Calu3 (cell line): ENCODE measurements around the gene CCN2. TPM values are rescaled to one million over a fixed set of nuclear protein-coding genes. Genes with fewer than 3 reads are reported as not detected.

Experiments
- BruUV-seq: library from RNA; stranded (reverse); fragments of 400-500 nt; replicated peaks from 2 replicates; lab custom pipeline; 2021; lab: Mats Ljungman, UMichigan
- CTCF ChIA-PET: fragments of 300-600 bp; sonication (Branson Sonifier 250); formaldehyde crosslinking; loops from one replicate; lab custom pipeline; 2022; ENCODE audit warnings: antibody characterized with exemption; lab: Charles Lee
- DNase-seq: peaks from one replicate; pipeline ENCODE4 v3.0.0; 2022
- H3K27ac Mint-ChIP-seq: one replicate; pipeline ENCODE4 v1.8.0; 2022; ENCODE audit warnings: mixed read lengths; ENCODE audit not compliant: unreplicated experiment
- H3K27me3 Mint-ChIP-seq: one replicate; pipeline ENCODE4 v1.8.0; 2022; ENCODE audit warnings: mixed read lengths; ENCODE audit not compliant: unreplicated experiment
- H3K36me3 Mint-ChIP-seq: one replicate; pipeline ENCODE4 v1.8.0; 2022; ENCODE audit warnings: mild to moderate bottlenecking, moderate library complexity, mixed read lengths; ENCODE audit not compliant: insufficient read depth, unreplicated experiment
- H3K4me1 Mint-ChIP-seq: one replicate; pipeline ENCODE4 v1.8.0; 2022; ENCODE audit warnings: mild to moderate bottlenecking, low read depth, mixed read lengths; ENCODE audit not compliant: unreplicated experiment
- H3K4me3 Mint-ChIP-seq: one replicate; pipeline ENCODE4 v1.8.0; 2022; ENCODE audit warnings: mild to moderate bottlenecking, low read depth, moderate library complexity, mixed read lengths; ENCODE audit not compliant: unreplicated experiment
- H3K9me3 Mint-ChIP-seq: one replicate; pipeline ENCODE4 v1.8.0; 2022; ENCODE audit warnings: low read depth, mixed read lengths; ENCODE audit not compliant: unreplicated experiment
- CTCF ChIP-seq: fragments of 200-600 bp; IDR thresholded peaks from one replicate; pipeline ENCODE4 v1.8.0; 2022; ENCODE audit warnings: antibody characterized with exemption; ENCODE audit not compliant: unreplicated experiment
- intact Hi-C: fragments of 100-400 bp; cut with micrococcal nuclease; formaldehyde crosslinking; loops from one replicate; pipeline ENCODE4 v1.10.0; 2022; ENCODE audit not compliant: unreplicated experiment
- total RNA-seq: library from RNA; stranded (reverse); gene quantifications from 2 replicates; pipeline ENCODE4 v1.2.3, GENCODE V29; 2022

Gene CCN2
- total RNA-seq, 1 experiment from 2014 or later: 373 TPM

- BruUV-seq: no TSS peak
- no peaks in the 10 kb centered on the region for H3K4me1 Mint-ChIP-seq
- no peak for DNase-seq
- TF ChIP-seq CTCF: no peak
- intact Hi-C loops: no loop called here
- H3K27ac Mint-ChIP-seq: no peak overlapping the region
- H3K27me3 Mint-ChIP-seq: no peaks in the 10 kb centered on the region
- no peaks in the 10 kb centered on the region for H3K9me3 Mint-ChIP-seq
- H3K36me3 Mint-ChIP-seq: no peaks in the 10 kb centered on the region
- CTCF ChIA-PET: no interaction called here
- no peak overlapping the region for H3K4me3 Mint-ChIP-seq
Measured at GRCh38 chr6:131937703-131938631, 13.2 kb downstream of the CCN2 start.

GRCh38 chr6:131937226-131937625 is 13.9 kb downstream of the CCN2 start:
- no peak overlapping the region for H3K27ac Mint-ChIP-seq

GRCh38 chr6:131936156-131936555 is 15.0 kb downstream of the CCN2 start:
- H3K4me1 Mint-ChIP-seq: no peaks in the 10 kb centered on the region
- intact Hi-C loops: no loop called here
- CTCF ChIA-PET: interaction anchor here (0.6 kb wide), 1 partner anchor 397 kb away, joined by 3 read pairs; no protein-coding TSS in a partner anchor
- no peak for DNase-seq
- H3K4me3 Mint-ChIP-seq: no peak overlapping the region
- BruUV-seq: no TSS peak
- no peak overlapping the region for H3K27ac Mint-ChIP-seq
- no peaks in the 10 kb centered on the region for H3K9me3 Mint-ChIP-seq
- no peaks in the 10 kb centered on the region for H3K27me3 Mint-ChIP-seq
- no peaks in the 10 kb centered on the region for H3K36me3 Mint-ChIP-seq
- no peak for TF ChIP-seq CTCF

More at GRCh38 chr6:131937226-131937625, 13.9 kb downstream of the CCN2 start:
- no peaks in the 10 kb centered on the region for H3K4me1 Mint-ChIP-seq
- intact Hi-C loops: no loop called here
- no peaks in the 10 kb centered on the region for H3K27me3 Mint-ChIP-seq
- DNase-seq: no peak
- no peak for TF ChIP-seq CTCF
- no TSS peak for BruUV-seq
- H3K36me3 Mint-ChIP-seq: no peaks in the 10 kb centered on the region
- H3K4me3 Mint-ChIP-seq: no peak overlapping the region
- no peaks in the 10 kb centered on the region for H3K9me3 Mint-ChIP-seq
- CTCF ChIA-PET: no interaction called here

- H3K4me3 Mint-ChIP-seq: no peak overlapping the region
- CTCF ChIA-PET: interaction anchor here (0.7 kb wide), 1 partner anchor 233 kb away, joined by 3 read pairs; no protein-coding TSS in a partner anchor
- H3K27ac Mint-ChIP-seq: no peak overlapping the region
- no peak for DNase-seq
- intact Hi-C loops: no loop called here
- no peaks in the 10 kb centered on the region for H3K9me3 Mint-ChIP-seq
- no peaks in the 10 kb centered on the region for H3K36me3 Mint-ChIP-seq
- no peaks in the 10 kb centered on the region for H3K27me3 Mint-ChIP-seq
- no peaks in the 10 kb centered on the region for H3K4me1 Mint-ChIP-seq
- TF ChIP-seq CTCF: no peak
- BruUV-seq: no TSS peak
Measured at GRCh38 chr6:131931063-131931750, 20.0 kb downstream of the CCN2 start.
